Gastrocnemius medialis (tissue), 4 donors: ENCODE results near the gene ANKRD36C.
"Not testable (repeated sequence)": the region's sequence is repeated elsewhere in the genome, so short reads cannot be mapped to it uniquely, and the experiment has no call there.

Experiments used
- CTCF ChIP-seq, 5 experiments: fragments of 450-650 bp in 3 of 5; fragments of 200-600 bp in 2 of 5; sonication (generic) in 2 of 5; IDR thresholded peaks in 4 of 5; conservative IDR thresholded peaks in 1 of 5; 1 replicate in 4 of 5; 2 replicates in 1 of 5; pipeline ENCODE4 v1.5.1; 2016 to 2019; ENCODE audit warnings: antibody characterized with exemption in 5 of 5, mild to moderate bottlenecking in 3 of 5, moderate library complexity in 3 of 5
- POLR2A ChIP-seq, 2 donors: fragments of 450-650 bp; IDR thresholded peaks; one replicate each; pipeline ENCODE4 v1.6.1; 2017; ENCODE audit warnings: antibody characterized with exemption in 2 of 2, mild to moderate bottlenecking in 2 of 2, moderate library complexity in 2 of 2

- not testable (repeated sequence) for TF ChIP-seq CTCF (IDR thresholded peaks at IDR 0.05 in 4 of 5, conservative IDR thresholded peaks at IDR 0.05 in 1 of 5); POLR2A (IDR thresholded peaks at IDR 0.05)
These were observed 123.7 kb downstream of the ANKRD36C start for GRCh38 chr2:95867929-95868328.
